ENCODE data around the gene PIP5K1B. TPM values are rescaled to one million over a fixed set of nuclear protein-coding genes. Genes with fewer than 3 reads are reported as not detected.

The PIP5K1B gene
- total RNA-seq, 1 experiment from 2014 or later: 2.5 TPM

DNA sequence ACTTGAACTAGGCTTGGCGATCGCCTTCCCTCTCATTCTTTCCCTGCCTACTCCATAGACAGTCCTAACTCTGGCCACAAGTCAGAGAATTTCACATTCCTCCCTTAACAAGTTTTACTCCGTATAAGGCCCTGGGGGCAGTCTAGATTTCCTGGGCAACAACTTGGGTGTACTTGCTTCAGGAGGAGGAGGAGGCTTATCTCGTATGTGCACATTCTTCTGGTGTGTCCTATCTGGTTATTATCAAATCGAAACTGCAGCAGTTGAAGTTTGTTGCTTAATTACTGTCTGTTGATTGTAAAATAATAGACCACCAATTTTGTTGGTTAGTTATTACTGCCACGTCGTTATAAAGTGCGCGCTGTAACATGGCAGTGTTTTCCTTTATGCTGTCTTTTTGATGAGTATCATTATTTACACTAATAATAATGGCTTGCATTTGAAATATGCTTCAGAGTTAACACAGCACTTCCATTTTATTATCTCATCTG, 42.0 kb downstream of the PIP5K1B start:
- Histone ChIP-seq H3T11ph (ENCODE audit: low read length) (no peak overlapping the region), H3K4me1 (ENCODE audit: insufficient read depth, low read length) (peaks cover 3% of the 10 kb centered on the region), H3K27me3 (ENCODE audit: insufficient read depth, low read length) (no peaks in the 10 kb centered on the region), H2AFZ (ENCODE audit: low read length) (no peak overlapping the region), H2BK12ac (ENCODE audit: insufficient read length, low read depth, low read length) (no peak overlapping the region), H3K23ac (ENCODE audit: insufficient read length, low read depth, low read length) (no peak overlapping the region), H3K18ac (ENCODE audit: insufficient read length, low read depth, low read length) (no peak overlapping the region), H3K56ac (ENCODE audit: insufficient read length, low read depth, low read length) (no peak overlapping the region), H4K5ac (ENCODE audit: insufficient read length, low read depth, low read length) (no peak overlapping the region), H3K27ac (ENCODE audit: insufficient read length, low read depth, low read length) (no peak overlapping the region), H4K20me1 (ENCODE audit: control insufficient read depth, insufficient read depth, insufficient read length) (no peaks in the 10 kb centered on the region), H2AK5ac (ENCODE audit: insufficient read length, low read length) (no peak overlapping the region), H4K91ac (ENCODE audit: insufficient read length, low read depth, low read length) (no peak overlapping the region), H3K79me2 (ENCODE audit: insufficient read depth, low read length) (no peaks in the 10 kb centered on the region), H2BK15ac (ENCODE audit: low read depth, low read length) (no peak overlapping the region), H3K4me2 (ENCODE audit: insufficient read depth, insufficient read length, low read length) (no peak overlapping the region), H3K14ac (ENCODE audit: insufficient read depth, low read length) (no peak overlapping the region), H3K4ac (ENCODE audit: low read depth, low read length) (no peak overlapping the region), H3K79me1 (ENCODE audit: insufficient read depth, low read depth, low read length, poor library complexity, severe bottlenecking) (no peaks in the 10 kb centered on the region), H2BK20ac (ENCODE audit: low read depth, low read length, poor library complexity, severe bottlenecking) (no peak overlapping the region), H3K9me3 (ENCODE audit: control insufficient read depth, low read depth, low read length) (no peaks in the 10 kb centered on the region), H2BK120ac (ENCODE audit: low read depth, low read length, poor library complexity, severe bottlenecking) (no peak overlapping the region), H4K8ac (replicated peaks; ENCODE audit: insufficient read length, low read depth, low read length) (no peak overlapping the region), H3K23me2 (ENCODE audit: insufficient read length, low read depth, low read length, poor library complexity, severe bottlenecking) (no peaks in the 10 kb centered on the region), H3K9ac (ENCODE audit: extremely low read depth, insufficient read length, low read length) (no peak overlapping the region), H2BK5ac (ENCODE audit: insufficient read length, low read length) (no peak overlapping the region)
- Mint-ChIP-seq H3K9me3 (no peaks in the 10 kb centered on the region), H3K27me3 (ENCODE audit: low read depth) (no peaks in the 10 kb centered on the region; the same call in 1 of the 2 replicates), H3K27ac (no peak overlapping the region; a peak in 1 of 7 replicates), H3K4me1 (peaks cover 10 to 18% of the 10 kb centered on the region in 2 experiments), H3K36me3 (ENCODE audit: insufficient read depth in 1 of 3, low read depth in 3 of 3) (no peaks in the 10 kb centered on the region), H3K4me3 (no peak overlapping the region)
- DNase-seq: no peak
- WGBS (ENCODE audit: extremely low coverage, insufficient read length, low lambda C conversion rate): no CpG with 5 or more reads among the region's 9 CpGs
- TF ChIP-seq, protein P1, sequence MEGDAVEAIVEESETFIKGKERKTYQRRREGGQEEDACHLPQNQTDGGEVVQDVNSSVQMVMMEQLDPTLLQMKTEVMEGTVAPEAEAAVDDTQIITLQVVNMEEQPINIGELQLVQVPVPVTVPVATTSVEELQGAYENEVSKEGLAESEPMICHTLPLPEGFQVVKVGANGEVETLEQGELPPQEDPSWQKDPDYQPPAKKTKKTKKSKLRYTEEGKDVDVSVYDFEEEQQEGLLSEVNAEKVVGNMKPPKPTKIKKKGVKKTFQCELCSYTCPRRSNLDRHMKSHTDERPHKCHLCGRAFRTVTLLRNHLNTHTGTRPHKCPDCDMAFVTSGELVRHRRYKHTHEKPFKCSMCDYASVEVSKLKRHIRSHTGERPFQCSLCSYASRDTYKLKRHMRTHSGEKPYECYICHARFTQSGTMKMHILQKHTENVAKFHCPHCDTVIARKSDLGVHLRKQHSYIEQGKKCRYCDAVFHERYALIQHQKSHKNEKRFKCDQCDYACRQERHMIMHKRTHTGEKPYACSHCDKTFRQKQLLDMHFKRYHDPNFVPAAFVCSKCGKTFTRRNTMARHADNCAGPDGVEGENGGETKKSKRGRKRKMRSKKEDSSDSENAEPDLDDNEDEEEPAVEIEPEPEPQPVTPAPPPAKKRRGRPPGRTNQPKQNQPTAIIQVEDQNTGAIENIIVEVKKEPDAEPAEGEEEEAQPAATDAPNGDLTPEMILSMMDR (conservative IDR thresholded peaks at IDR 0.05): no peak
